Measurements from ENCODE around the gene CEACAM16. TPM values are rescaled to one million over a fixed set of nuclear protein-coding genes. Genes with fewer than 3 reads are reported as not detected.
A peak's percentile ranks its signal among the peaks of the same experiment; 100 is the strongest.

Gene CEACAM16
- total and polyA plus RNA-seq, 9 of the 15 experiments (the other 6 are each of a cell fraction or from before 2014, with no cell fraction given) = not detected

GRCh38 chr19:44689290-44690130 is 9.4 kb upstream of the CEACAM16 start (continued):
- TF ChIP-seq ID3 (CRISPR knock-in tag; IDR thresholded peaks at IDR 0.05) = no peak
- no peak for TF ChIP-seq ID3 (tag; IDR thresholded peaks at IDR 0.05)
- no peak for TF ChIP-seq PATZ1 (CRISPR knock-in tag; IDR thresholded peaks at IDR 0.05; ENCODE audit: borderline replicate concordance)
- no peak for TF ChIP-seq MGA (IDR thresholded peaks at IDR 0.05)
- no peak for TF ChIP-seq LCOR (CRISPR knock-in tag; IDR thresholded peaks at IDR 0.05)
- no peak for TF ChIP-seq ZHX1 (conservative IDR thresholded peaks at IDR 0.05; ENCODE audit: low read length)
- peak; percentile 74; the same call in 1 of the 2 replicates for TF ChIP-seq SMARCA5 (IDR thresholded peaks at IDR 0.05)
- peak; percentile 29; the same call in 1 of the 2 replicates for TF ChIP-seq TFAP4 (CRISPR knock-in tag; IDR thresholded peaks at IDR 0.05; ENCODE audit: borderline replicate concordance)
